ENCODE results near the gene MPPED2. TPM values are rescaled to one million over a fixed set of nuclear protein-coding genes. Genes with fewer than 3 reads are reported as not detected.
A peak's percentile ranks its signal among the peaks of the same experiment; 100 is the strongest.

MPPED2 gene
- total and polyA plus RNA-seq, 12 donors: 2.2 to 15.1 (median 10.4) TPM

GRCh38 chr11:30423886-30424285 lies 162.3 kb downstream of the MPPED2 start:
- Histone ChIP-seq H3K4me3 (no peak overlapping the region), H3K4me1 (peaks cover 0 to 9% (median 3%) of the 10 kb centered on the region in 9 donors), H3K27me3 (no peaks in the 10 kb centered on the region), H3K36me3 (no peaks in the 10 kb centered on the region), H3K9me3 (no peaks in the 10 kb centered on the region), H3K27ac (peak overlapping the region in 3 of 10 donors; percentile 22 to 49 (median 41))
- no peak for TF ChIP-seq CTCF (IDR thresholded peaks at IDR 0.05)
- 84% methylated on average over 6 of the region's 6 CpGs for WGBS, 2 donors
- no peak for ATAC-seq
- DNase-seq: no peak
- intact Hi-C loops (cut with DNase I): no loop called here

GRCh38 chr11:30423279-30423648 lies 162.9 kb downstream of the MPPED2 start:
- Histone ChIP-seq H3K36me3 (no peaks in the 10 kb centered on the region), H3K27ac (no peak overlapping the region), H3K27me3 (no peaks in the 10 kb centered on the region), H3K4me3 (no peak overlapping the region), H3K4me1 (peaks cover 0 to 9% (median 3%) of the 10 kb centered on the region in 9 donors), H3K9me3 (no peaks in the 10 kb centered on the region)
- WGBS, 2 donors: 79 to 82% methylated on average over 5 of the region's 5 CpGs
- intact Hi-C loops (cut with DNase I): no loop called here
- no peak for DNase-seq
- no peak for ATAC-seq
- TF ChIP-seq CTCF (IDR thresholded peaks at IDR 0.05): no peak

- Histone ChIP-seq H3K9me3 (no peaks in the 10 kb centered on the region), H3K27me3 (no peaks in the 10 kb centered on the region), H3K4me3 (no peak overlapping the region), H3K36me3 (no peaks in the 10 kb centered on the region), H3K27ac (no peak overlapping the region), H3K4me1 (peaks cover 0 to 9% (median 3%) of the 10 kb centered on the region in 9 donors)
- DNase-seq: no peak
- no peak for TF ChIP-seq CTCF (IDR thresholded peaks at IDR 0.05)
- 71% methylated on average over 5 of the region's 5 CpGs for WGBS, 2 donors
- ATAC-seq: no peak
- intact Hi-C loops (cut with DNase I): no loop called here
Observed at GRCh38 chr11:30422447-30423278, 163.5 kb downstream of the MPPED2 start.

GRCh38 chr11:30420233-30420787 lies 165.8 kb downstream of the MPPED2 start:
- DNase-seq (no peak), ATAC-seq (no peak)
- Histone ChIP-seq H3K4me1 (peaks cover 0 to 6% (median 0%) of the 10 kb centered on the region in 9 donors), H3K9me3 (no peaks in the 10 kb centered on the region), H3K4me3 (no peak overlapping the region), H3K36me3 (no peaks in the 10 kb centered on the region), H3K27me3 (no peaks in the 10 kb centered on the region), H3K27ac (no peak overlapping the region)
- 83 to 85% methylated on average over 5 of the region's 5 CpGs for WGBS, 2 donors
- intact Hi-C loops (cut with DNase I): no loop called here
- TF ChIP-seq CTCF (IDR thresholded peaks at IDR 0.05): no peak

Data from heart right ventricle (tissue), 16 donors.